Dedifferentiated amniotic fluid mesenchymal stem cell (primary cell): Measurements from ENCODE around the gene ILF2.
"Not testable (repeated sequence)": the region's sequence is repeated elsewhere in the genome, so short reads cannot be mapped to it uniquely, and the experiment has no call there.

Source experiments
- DNase-seq: peaks from one replicate; pipeline ENCODE4 v3.0.0-alpha.2; 2016; ENCODE audit errors: extremely low spot score

The ILF2 gene

DNA sequence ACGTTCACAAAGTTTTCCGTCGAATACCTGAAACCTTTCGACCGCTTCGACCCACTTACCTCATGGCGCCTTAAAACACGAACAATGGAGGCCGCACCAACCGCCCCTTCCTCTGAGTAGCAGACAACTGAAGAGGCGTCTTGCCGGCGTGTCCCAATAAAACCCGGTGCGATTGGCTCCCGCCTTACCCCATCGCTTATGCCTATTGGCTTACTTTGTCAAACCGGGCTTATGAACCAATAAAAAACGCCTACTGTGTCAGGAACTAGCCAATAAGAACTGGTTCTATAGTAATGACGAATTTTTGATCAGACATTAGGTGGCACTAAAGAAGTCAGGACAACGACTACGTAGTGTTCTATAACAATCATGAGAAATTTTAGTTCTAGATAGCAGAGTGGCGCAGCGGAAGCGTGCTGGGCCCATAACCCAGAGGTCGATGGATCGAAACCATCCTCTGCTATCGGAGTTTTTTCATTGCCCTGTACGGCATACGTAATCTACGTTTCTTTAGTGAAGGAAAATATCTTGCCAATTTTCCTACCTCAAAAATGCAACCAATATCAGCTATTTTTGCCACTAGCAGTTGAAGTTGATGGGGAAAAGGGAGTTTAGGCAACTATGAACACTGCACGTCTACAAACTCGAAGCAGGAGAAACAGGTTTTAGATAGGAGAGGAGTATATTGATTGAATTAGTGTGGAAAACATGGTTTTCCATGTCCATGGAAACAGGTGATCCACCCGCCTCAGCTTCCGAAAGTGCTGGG, at the start of gene ILF2:
ILF2 (minus strand) TSS at position 135 of the 769 bp plus-strand sequence; CDS start at position 64, 71 bp downstream.
- DNase-seq: peak; percentile 100

- no peak for DNase-seq
These were observed 46.5 kb upstream of the ILF2 start for GRCh38 chr1:153717330-153717729.

- not testable (repeated sequence) for DNase-seq
These were observed 45.4 kb upstream of the ILF2 start for GRCh38 chr1:153716211-153716610.

DNA sequence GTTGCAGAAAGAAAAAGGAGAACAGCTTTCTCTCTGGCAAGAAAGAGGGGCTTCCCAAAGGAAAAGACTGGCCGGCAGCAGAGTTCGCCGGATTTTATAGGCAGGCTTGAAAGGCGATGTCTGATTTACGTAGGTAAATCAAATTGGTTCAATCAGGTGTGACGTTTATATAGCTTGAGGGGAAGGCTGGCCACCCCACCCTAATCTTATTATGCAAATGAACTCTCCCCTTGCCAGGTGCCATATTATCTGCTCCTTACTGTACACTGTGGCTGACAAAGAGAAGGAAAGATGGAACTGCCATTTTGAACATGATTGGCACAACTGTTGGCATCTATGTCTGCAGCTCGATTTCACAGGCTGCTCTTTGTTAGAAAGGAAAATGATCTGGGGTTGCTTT, 40.2 kb upstream of the ILF2 start:
- no peak for DNase-seq

GRCh38 chr1:153705484-153705883, 34.7 kb upstream of the ILF2 start:
- DNase-seq: no peak

DNA sequence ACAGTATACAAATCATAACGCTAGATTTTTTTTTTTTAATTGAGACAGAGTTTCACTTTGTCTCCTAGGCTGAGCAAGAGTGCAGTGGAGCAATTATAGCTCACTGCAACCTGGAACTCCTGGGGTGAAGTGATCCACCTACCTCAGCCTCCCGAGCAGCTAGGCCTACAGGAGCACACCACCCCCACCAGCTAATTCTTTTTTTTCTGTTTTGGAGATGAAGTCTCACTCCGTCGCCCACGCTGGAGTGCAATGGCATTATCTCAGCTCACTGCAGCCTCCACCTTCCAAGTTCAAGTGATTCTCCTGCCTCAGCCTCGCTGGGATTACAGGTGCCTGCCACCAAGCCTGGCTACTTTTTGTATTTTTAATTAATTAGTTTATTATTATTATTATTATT, 29.0 kb upstream of the ILF2 start:
- DNase-seq: no peak

DNA sequence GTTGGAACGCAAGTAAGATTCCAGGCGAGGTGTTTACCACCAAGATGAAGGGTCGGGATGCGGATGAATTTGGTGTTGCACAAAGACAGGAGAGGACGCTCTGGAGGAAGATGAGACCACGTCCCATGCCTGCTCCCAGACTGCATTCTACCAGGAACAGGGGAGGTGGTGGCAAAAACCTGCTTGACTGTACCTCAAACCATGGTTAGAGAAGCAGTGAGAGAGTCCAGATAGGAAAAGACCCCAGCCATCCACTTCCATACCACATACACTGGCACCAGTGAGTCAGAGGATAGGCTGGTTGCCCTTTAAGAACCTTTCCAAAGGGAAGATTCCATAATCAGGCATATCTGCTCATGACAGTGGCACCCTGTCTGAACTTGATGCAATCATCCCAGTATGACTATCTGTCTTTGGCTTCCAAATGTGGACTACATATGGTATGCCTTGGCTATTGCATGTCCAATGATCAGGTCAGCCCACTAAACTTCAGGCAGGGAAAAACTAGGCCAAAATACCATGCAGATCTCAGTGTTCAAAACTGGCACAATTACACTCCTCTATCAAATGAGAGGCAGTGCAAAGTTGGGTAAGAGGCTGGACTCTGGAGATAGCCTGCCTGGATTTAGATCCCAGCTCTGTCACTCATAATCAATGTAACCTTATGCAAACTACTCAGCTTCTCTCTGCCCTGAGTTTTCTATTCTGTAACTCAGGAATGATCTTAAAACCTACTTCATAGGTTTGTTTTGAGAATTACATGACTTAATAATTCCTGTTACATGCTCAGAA, 28.3 kb upstream of the ILF2 start:
- DNase-seq: no peak

- no peak for DNase-seq
These were observed 27.5 kb upstream of the ILF2 start for GRCh38 chr1:153698020-153698922.

- DNase-seq: no peak
These were observed 26.6 kb upstream of the ILF2 start for GRCh38 chr1:153697191-153698019.

GRCh38 chr1:153696741-153697140, 25.9 kb upstream of the ILF2 start:
- DNase-seq: no peak

GRCh38 chr1:153693466-153693865, 22.7 kb upstream of the ILF2 start:
- DNase-seq: no peak

DNA sequence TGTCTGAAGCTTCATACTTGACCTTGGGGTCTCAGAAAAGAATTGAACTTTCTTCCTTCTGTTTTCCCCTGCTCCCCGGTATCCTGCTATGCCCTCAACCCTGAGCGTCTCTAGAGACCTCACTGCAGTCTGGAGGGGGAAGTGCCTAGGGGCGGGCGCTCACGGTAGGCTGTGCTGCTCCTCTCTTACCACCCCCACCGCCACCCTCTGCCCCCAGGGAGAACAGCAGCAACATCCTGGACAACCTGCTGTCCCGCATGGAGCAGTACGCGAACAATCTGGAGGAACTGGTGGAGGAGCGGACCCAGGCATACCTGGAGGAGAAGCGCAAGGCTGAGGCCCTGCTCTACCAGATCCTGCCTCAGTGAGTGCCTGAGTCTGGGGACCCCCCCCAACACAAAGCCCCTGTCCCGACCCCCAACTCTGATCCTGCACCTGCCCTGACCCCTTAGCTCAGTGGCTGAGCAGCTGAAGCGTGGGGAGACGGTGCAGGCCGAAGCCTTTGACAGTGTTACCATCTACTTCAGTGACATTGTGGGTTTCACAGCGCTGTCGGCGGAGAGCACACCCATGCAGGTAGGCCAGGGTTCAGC, 18.0 kb upstream of the ILF2 start:
- no peak for DNase-seq

- DNase-seq: no peak
These were observed 17.5 kb upstream of the ILF2 start for GRCh38 chr1:153688276-153688675.

DNA sequence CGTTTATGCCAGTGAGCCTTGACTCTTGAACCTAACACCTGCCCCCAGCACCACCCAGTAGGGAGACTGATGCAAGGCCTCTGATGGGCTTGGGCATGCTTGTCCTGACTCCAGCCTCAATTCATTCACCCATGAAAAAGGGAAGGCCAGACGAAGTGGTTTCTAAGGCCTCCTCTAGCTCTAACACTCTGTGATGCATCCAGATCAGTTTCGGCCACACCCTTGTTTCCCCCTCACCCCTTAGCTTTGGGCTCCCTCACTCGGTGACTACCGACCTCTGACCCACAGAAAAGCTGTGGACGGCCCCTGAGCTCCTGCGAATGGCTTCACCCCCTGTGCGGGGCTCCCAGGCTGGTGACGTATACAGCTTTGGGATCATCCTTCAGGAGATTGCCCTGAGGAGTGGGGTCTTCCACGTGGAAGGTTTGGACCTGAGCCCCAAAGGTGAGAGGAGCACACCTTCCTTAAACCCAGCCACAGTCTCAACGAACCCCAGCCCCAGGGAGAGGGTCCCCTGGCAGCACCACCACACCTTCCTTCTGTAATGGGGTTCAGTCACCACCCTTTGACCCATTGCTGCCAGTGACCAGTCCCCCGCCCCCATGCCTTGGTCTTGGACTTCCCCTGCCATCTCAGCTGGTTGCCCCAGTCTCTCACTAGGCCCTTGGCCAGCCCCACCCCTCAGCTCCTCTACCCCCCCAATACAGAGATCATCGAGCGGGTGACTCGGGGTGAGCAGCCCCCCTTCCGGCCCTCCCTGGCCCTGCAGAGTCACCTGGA, 16.7 kb upstream of the ILF2 start:
- no peak for DNase-seq

DNA sequence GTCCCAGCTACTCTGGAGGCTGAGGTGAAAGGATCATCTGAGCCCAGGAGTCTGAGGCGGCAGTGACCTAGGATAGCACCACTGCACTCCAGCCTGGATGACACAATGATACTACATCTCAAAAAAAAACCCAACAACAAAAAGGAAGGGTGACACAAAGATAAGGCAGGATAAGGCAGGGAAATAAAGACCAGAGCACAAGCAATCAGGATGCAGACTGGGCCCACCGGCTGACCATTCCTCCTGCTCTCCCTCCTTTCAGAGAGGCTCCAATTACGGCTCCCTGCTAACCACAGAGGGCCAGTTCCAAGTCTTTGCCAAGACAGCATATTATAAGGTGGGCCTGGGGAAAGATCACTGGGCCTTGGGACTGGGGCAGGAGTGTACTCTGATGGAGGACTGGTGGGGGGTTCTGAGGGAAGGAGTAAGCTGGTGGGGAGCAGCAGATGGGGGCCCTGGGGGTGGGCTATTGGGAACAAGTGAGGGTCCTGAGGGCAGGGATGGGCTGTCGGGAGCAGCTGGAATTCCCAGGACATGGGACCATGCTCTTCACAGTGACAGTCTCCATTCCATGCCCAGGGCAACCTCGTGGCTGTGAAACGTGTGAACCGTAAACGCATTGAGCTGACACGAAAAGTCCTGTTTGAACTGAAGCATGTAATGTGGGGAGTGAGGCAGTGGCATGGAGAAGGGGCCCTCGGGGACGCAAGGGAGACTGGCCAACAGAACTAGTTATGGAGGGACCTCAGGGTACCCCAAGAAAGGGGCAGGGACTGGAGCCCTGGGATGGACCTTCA, 14.9 kb upstream of the ILF2 start:
- DNase-seq: no peak

- DNase-seq: no peak
These were observed 14.1 kb upstream of the ILF2 start for GRCh38 chr1:153684892-153685291.

DNA sequence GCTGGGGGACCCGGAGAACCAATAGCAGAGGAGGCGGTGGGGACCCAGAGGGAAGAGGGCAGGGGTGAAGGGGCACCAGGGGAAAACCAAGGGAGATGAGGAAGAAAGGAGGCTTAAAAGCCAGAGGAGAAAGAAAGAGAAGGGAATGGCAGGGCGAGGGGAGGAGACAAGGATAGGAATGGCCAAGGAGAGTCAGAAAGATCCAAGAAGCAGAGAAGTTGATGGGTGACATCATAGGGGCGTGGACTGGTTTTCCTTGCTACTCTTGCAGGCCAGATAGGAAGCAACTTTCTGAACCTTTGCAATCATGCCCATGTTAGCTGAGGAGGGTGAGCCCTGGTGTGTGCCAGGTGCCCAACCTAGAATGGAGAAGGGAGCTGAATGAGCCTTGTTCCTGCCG, 13.1 kb upstream of the ILF2 start:
- DNase-seq: no peak

- DNase-seq: no peak
These were observed 11.9 kb upstream of the ILF2 start for GRCh38 chr1:153682730-153683129.

GRCh38 chr1:153680120-153680403, 9.3 kb upstream of the ILF2 start:
- DNase-seq: no peak
